Breast epithelium (tissue), 4 donors: ENCODE results near the gene HDDC2. TPM values are rescaled to one million over a fixed set of nuclear protein-coding genes. Genes with fewer than 3 reads are reported as not detected.
"Not testable (repeated sequence)": the region's sequence is repeated elsewhere in the genome, so short reads cannot be mapped to it uniquely, and the experiment has no call there.

ENCODE experiments used
- DNase-seq, 2 donors: peaks; one replicate each; pipeline ENCODE4 v3.0.0-alpha.2; 2019; ENCODE audit warnings: low spot score in 2 of 2
- H3K27ac ChIP-seq, 2 donors: fragments of 200-600 bp; sonication (generic) in 1 of 2; one replicate each; pipeline ENCODE4 v1.5.1; 2016 to 2019; ENCODE audit warnings: mild to moderate bottlenecking in 1 of 2
- H3K27me3 ChIP-seq, 2 donors: fragments of 200-600 bp; sonication (generic) in 1 of 2; one replicate each; pipeline versions ENCODE4 v1.5.1 to v1.6.0; 2017 to 2019; ENCODE audit warnings: control low read depth in 1 of 2, mild to moderate bottlenecking in 1 of 2
- H3K36me3 ChIP-seq: fragments of 200-600 bp; one replicate; pipeline ENCODE4 v1.5.1; 2019
- H3K4me1 ChIP-seq, 2 donors: fragments of 200-600 bp; sonication (generic); one replicate each; pipeline ENCODE4 v1.5.1; 2016 to 2019; ENCODE audit warnings: control low read depth in 1 of 2
- H3K4me3 ChIP-seq, 3 donors: fragments of 200-600 bp; sonication (generic); 1 replicate in 2 of 3; 2 replicates in 1 of 3; pipeline ENCODE4 v1.5.1; 2016 to 2019; ENCODE audit warnings: mild to moderate bottlenecking in 3 of 3, moderate library complexity in 2 of 3
- H3K9me3 ChIP-seq, 2 donors: fragments of 200-600 bp; sonication (generic) in 1 of 2; one replicate each; pipeline ENCODE4 v1.5.1; 2016 to 2019; ENCODE audit warnings: control low read depth in 1 of 2
- CTCF ChIP-seq, 3 donors: fragments of 450-650 bp; IDR thresholded peaks; one replicate each; pipeline ENCODE4 v1.5.1; 2016 to 2017; ENCODE audit warnings: antibody characterized with exemption in 3 of 3, mild to moderate bottlenecking in 3 of 3, moderate library complexity in 3 of 3
- POLR2A ChIP-seq: fragments of 450-650 bp; IDR thresholded peaks from one replicate; pipeline ENCODE4 v1.6.1; 2016; ENCODE audit warnings: antibody characterized with exemption, mild to moderate bottlenecking, moderate library complexity
- POLR2AphosphoS5 ChIP-seq, 3 donors: sonication (generic); formaldehyde crosslinking; IDR thresholded peaks; one replicate each; pipeline ENCODE4 v1.6.1; 2017; ENCODE audit warnings: antibody characterized with exemption in 3 of 3
- intact Hi-C: fragments of 100-400 bp; cut with DNase I; formaldehyde crosslinking; loops from one replicate; pipeline ENCODE4 v1.15.1; 2023; ENCODE audit warnings: low total_unique reads
- total RNA-seq, 3 donors: library from RNA; depleted of rRNA; stranded (reverse); fragments of >200 nt; gene quantifications; one replicate each; pipeline ENCODE4 v1.1.0, GENCODE V29; 2016

The HDDC2 gene
- total RNA-seq, 3 donors from 2014 or later = 60.6 to 96.2 (median 88.1) TPM

- Histone ChIP-seq H3K4me1 (no peaks in the 10 kb centered on the region), H3K36me3 (no peaks in the 10 kb centered on the region), H3K9me3 (peaks cover 3 to 6% of the 10 kb centered on the region in 2 donors), H3K27me3 (no peaks in the 10 kb centered on the region), H3K27ac (no peak overlapping the region), H3K4me3 (no peak overlapping the region)
- intact Hi-C loops = no loop called here
- no peak for DNase-seq
- no peak for TF ChIP-seq POLR2AphosphoS5 (IDR thresholded peaks at IDR 0.05)
- no peak for TF ChIP-seq POLR2A
- TF ChIP-seq CTCF (IDR thresholded peaks at IDR 0.05) = no peak
These were observed 14.0 kb downstream of the HDDC2 start for GRCh38 chr6:125287718-125288117.

- intact Hi-C loops = no loop called here
- no peaks in the 10 kb centered on the region for H3K27me3 ChIP-seq
- no peaks in the 10 kb centered on the region for H3K36me3 ChIP-seq
- no peak overlapping the region for H3K27ac ChIP-seq
- H3K4me1 ChIP-seq = no peaks in the 10 kb centered on the region
- DNase-seq = no peak
- H3K4me3 ChIP-seq = no peak overlapping the region
- TF ChIP-seq CTCF (IDR thresholded peaks at IDR 0.05) (no peak), POLR2AphosphoS5 (IDR thresholded peaks at IDR 0.05) (no peak), POLR2A (no peak)
- H3K9me3 ChIP-seq = peaks cover 3 to 6% of the 10 kb centered on the region in 2 donors
These were observed 15.8 kb downstream of the HDDC2 start for GRCh38 chr6:125285936-125286335.

GRCh38 chr6:125285353-125285752, 16.4 kb downstream of the HDDC2 start:
- Histone ChIP-seq H3K4me1 (no peaks in the 10 kb centered on the region), H3K27ac (no peak overlapping the region), H3K27me3 (no peaks in the 10 kb centered on the region), H3K36me3 (no peaks in the 10 kb centered on the region), H3K9me3 (peaks cover 6 to 8% of the 10 kb centered on the region in 2 donors), H3K4me3 (no peak overlapping the region)
- intact Hi-C loops = no loop called here
- DNase-seq = no peak
- TF ChIP-seq POLR2A = no peak
- TF ChIP-seq POLR2AphosphoS5 (IDR thresholded peaks at IDR 0.05) = no peak
- no peak for TF ChIP-seq CTCF (IDR thresholded peaks at IDR 0.05)

GRCh38 chr6:125282470-125282869, 19.3 kb downstream of the HDDC2 start:
- H3K4me3 ChIP-seq, intact Hi-C loops, H3K4me1 ChIP-seq, H3K9me3 ChIP-seq, H3K27ac ChIP-seq, H3K36me3 ChIP-seq, H3K27me3 ChIP-seq, DNase-seq: not testable (repeated sequence)

GRCh38 chr6:125280370-125281035, 21.3 kb downstream of the HDDC2 start:
- DNase-seq, H3K36me3 ChIP-seq: not testable (repeated sequence)

GRCh38 chr6:125279961-125280360, 21.8 kb downstream of the HDDC2 start:
- H3K27ac ChIP-seq = no peak overlapping the region

More at GRCh38 chr6:125280370-125281035, 21.3 kb downstream of the HDDC2 start:
- H3K4me3 ChIP-seq, intact Hi-C loops, H3K27me3 ChIP-seq, H3K4me1 ChIP-seq, H3K27ac ChIP-seq, H3K9me3 ChIP-seq: not testable (repeated sequence)

More at GRCh38 chr6:125279961-125280360, 21.8 kb downstream of the HDDC2 start:
- Histone ChIP-seq H3K4me1 (no peaks in the 10 kb centered on the region), H3K9me3 (peaks cover 0 to 4% of the 10 kb centered on the region in 2 donors), H3K27me3 (no peaks in the 10 kb centered on the region), H3K36me3 (no peaks in the 10 kb centered on the region), H3K4me3 (no peak overlapping the region)
- TF ChIP-seq CTCF (IDR thresholded peaks at IDR 0.05) (no peak), POLR2A (no peak), POLR2AphosphoS5 (IDR thresholded peaks at IDR 0.05) (no peak)
- intact Hi-C loops = no loop called here
- no peak for DNase-seq
